Limb (tissue), 2 donors: ENCODE data around the gene UGT2B7.
"Not testable (repeated sequence)": the region's sequence is repeated elsewhere in the genome, so short reads cannot be mapped to it uniquely, and the experiment has no call there.

Experiments used
- DNase-seq, 2 donors: peaks; one replicate each; pipeline ENCODE4 v3.0.0-alpha.2; 2016; ENCODE audit errors: extremely low spot score in 2 of 2

UGT2B7 gene

DNA sequence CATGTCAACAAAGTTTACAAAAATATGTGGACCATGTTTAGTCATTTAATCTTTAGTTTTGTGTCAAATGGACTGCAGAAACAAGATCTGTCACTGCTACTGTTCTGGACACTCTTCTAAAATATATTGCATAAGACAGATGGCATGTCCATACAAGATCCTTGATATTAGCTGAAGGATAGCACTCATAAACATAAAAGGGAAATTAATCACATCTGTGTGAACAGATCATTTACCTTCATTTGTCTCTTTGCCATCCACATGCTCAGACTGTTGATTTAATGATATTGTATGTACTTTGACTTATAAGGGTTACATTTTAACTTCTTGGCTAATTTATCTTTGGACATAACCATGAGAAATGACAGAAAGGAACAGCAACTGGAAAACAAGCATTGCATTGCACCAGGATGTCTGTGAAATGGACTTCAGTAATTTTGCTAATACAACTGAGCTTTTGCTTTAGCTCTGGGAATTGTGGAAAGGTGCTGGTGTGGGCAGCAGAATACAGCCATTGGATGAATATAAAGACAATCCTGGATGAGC is at the start of gene UGT2B7:
TSS of gene UGT2B7 (plus strand) at position 364 of the 546 bp plus-strand sequence. CDS start at position 411, 47 bp downstream.
- no peak for DNase-seq

DNA sequence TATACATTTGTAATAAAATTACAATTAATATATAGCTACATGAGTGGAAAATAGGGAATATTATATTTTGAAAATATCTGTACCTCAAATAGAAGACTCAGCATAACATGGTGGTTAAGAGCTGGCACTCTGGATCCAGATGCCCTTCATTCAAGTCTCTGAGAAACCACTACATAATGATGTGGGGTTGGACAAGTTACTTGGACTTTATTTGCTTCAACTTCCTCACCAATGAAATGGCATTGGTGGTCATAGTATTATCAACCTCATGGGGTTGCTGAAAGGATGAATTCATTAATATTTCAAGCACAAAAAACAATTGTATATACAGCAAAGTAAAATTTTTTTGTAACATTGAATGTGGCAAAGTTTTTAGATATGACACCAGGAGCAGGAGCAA is 46.4 kb upstream of the UGT2B7 start:
- no peak for DNase-seq

DNA sequence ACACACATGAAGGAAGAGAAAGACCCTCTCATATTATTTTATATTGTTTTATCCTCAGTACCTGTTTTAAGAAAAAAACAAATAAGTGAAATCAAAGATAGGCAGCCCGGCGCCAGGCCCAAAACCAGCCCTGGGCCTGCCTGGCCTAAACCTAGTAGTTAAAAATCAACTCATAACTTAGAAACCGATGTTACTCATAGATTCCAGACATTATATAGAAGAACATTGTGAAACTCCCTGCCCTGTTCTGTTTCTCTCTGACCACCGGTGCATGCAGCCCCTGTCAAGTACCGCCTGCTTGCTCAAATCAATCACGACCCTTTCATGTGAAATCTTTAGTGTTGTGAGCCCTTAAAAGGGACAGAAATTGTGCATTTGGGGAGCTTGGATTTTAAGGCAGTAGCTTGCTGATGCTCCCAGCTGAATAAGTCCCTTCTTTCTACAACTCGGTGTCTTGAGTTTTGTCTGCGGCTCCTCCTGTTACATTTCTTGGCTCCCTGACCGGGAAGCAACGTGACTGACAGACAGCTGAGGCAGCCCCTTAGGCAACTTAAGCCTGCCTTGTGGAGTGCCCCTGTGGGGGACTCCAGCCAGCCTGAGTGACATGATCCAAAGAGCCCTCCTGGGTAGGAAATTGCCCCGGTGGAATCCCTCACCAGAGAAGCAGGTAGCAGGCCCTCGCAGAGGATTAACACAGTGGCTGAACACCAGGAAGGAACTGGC is 45.3 kb upstream of the UGT2B7 start:
- not testable (repeated sequence) for DNase-seq

DNA sequence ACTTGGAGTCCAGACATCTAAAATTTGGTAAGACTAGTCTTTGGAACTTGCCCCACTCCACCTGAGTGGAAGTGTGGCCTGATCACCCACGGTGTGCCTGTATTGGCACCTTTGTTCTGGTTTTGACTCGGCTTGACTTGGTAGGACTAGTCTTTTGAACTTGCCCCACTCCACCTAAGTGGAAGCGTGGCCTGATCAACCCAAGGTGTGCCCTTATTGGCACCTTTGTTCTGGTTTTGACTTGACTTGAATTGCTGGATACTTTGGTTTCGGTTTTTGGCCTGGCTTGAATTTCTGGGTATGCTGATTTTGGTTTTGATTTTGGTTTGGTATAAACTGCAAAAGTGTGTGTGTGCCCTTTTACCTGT is 44.7 kb upstream of the UGT2B7 start:
- no peak for DNase-seq

DNA sequence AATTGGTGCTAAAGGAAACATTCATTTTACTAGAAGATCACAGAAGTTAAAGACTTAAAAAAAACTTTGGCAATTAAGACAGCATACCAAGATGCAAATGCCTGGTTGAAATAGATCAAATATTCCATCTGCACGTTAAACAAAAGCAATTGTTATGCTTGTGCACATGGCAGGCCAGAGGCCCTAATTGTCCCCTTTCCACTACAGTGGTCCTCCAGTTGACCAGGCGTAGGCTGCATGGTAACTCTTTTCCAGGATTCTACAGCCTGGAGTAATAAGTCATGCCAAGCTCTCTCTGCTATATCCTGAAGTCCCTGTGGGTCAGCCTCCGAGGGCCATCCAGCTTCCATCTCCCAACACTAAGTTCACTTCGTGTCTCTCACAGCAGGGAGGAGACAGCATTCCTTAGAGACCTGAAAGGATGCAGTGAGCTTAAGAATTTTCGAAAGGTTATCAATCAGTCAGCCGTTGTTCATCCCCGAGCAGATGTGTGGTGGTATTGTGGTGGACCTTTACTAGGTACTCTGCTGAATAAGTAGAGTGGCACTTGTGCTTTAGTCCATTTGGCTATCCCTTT is 42.9 kb upstream of the UGT2B7 start:
- DNase-seq, result not testable (repeated sequence)

DNA sequence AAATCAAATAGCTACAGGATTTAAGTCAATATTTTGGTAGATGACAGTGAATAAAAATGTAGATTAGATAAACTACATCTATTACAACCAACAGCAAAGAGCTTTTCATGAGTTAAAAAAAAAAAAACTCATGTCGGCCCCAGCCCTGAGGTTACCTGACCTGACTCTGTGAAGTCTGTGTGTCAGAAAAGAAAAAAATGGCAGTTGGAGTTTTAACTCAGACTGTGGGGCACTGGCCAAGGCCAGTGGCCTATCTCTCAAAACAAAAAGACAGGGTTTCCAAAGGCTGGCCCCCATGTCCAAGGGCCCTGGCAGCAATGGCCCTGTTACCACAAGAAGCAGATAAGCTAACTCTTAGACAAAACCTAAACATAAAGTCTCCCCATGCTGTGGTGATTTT is 42.2 kb upstream of the UGT2B7 start:
- DNase-seq, result not testable (repeated sequence)

DNA sequence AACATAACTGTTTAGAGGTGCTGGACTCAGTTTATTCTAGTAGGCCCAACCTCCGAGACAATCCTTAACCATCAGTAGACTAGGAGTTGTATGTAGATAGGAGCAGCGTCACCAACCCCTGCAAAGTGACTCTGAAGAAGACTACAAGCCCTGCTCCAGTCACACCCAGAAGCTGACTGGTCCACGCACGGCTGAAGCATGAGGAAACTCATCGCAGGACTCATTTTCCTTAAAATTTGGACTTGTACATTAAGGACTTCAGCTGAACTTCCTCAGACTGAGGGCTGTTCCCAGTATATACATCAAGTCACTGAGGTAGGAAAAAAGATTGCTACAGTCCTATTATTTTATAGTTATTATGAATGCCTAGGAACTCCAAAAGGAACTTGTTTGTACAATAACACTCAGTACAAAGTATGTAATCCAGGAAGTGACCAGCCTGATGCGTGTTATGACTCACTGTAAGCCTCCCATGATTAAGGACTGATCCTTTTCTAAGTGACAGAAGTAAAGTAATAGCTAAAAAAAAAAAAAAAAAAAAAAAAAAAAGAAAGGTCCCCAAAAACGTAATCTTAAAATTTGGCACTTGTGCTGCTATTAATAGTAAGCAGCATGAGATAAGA is 41.6 kb upstream of the UGT2B7 start:
- DNase-seq, result no peak

DNA sequence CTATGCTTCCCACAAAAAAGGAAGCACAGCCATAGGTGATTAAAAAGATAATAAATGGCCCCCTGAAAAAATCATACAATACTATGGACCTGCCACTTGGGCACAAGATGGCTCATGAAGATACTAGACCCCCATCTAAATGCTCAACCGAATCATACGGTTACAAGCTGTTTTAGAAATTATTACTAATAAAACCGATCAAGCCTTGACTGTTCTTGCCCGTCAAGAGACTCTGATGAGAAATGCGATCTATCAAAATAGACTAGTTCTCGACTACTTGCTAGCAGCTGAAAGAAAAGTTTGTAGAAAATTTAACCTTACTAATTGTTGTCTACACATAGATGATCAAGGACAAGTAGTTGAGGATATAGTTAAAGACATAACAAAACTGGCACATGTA is 40.1 kb upstream of the UGT2B7 start:
- no peak for DNase-seq

DNA sequence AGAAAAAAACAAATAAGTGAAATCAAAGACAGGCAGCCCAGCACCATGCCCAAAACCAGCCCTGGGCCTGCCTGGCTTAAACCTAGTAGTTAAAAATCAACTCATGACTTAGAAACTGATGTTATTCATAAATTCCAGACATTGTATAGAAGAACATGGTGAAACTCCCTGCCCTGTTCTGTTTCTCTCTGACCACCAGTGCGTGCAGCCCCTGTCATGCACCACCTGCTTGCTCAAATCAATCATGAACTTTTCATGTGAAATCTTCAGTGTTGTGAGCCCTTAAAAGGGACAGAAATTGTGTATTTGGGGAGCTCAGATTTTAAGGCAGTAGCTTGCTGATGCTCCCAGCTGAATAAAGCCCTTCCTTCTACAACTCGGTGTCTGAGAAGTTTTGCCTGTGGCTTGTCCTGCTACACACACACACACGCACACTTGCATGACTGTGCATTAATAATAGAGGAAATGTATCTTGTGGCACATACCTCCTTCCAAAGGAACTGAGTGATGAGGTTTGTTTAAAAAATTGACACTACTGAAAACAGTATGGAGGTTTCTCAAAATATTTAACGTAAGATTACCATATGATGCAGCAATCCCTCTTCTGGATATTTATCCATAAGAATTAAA is 39.2 kb upstream of the UGT2B7 start:
- no peak for DNase-seq

DNA sequence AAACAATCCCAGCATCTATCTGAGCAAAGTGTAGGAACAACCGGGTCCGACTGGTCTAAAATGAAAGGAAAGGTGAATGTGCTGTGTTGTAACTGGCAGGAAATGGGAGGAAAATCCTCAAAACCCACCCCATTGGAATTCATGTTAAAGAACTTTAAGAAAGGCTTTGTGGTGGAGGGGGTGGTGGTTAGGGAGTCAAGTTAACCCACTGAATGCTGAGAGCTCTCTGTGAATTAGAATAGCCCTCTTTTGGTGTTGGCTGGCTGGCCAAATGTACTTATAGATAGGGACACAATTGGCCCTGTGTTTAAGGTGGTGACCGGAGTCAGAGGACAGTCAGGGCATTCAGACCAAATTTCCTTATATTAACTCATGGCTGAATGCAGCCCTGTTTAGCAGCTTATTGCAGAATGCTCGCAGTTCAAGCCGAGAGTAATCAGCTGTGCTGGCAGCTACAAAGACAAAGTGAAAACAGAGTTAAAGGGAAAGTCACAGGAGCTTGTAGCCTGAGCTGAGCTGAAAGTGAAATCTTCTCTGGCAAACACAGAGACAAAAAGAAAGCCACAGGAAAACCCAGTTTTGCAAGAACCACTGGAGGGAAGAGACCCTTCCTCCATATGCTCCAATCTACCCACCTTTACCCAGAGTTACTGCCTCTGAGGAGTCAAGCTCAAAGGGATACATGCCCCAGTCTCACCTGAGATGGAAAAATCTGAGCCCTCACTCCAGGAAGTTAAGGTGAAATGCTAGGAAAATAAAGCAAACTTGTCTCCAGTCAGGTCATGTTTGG is 38.5 kb upstream of the UGT2B7 start:
- peak in 1 of 2 donors; percentile 33 for DNase-seq

DNA sequence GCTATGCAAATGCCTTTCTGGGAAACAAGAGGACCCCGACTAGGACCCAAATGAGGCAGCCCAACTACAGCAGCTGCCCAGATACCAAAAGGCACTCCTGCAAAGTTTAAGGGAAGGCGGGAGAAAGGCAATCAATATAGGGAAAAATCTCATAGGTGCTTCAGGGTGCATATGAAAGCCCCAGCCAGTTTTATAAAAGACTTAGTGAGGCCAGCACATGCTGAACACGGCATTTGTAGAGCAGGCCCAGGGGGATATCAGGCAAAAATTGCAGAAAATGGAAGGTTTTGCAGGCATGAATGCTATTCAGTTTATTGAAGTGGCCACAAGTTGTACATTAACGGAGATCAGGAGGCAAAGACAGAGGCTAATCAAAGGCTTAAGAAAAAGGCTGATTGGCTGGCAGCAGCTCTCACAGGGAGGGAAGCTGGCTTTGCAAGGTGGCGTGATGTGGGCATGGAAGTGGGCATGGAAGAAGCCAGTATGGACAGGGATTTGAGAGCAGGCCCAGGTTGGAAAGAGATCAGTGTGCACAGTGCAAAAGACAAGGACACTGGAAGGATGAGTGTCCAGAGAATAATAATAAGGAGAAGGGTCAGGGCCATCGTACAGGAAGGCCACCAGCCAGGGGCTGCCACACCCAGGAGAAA is 37.7 kb upstream of the UGT2B7 start:
- DNase-seq, result no peak

DNA sequence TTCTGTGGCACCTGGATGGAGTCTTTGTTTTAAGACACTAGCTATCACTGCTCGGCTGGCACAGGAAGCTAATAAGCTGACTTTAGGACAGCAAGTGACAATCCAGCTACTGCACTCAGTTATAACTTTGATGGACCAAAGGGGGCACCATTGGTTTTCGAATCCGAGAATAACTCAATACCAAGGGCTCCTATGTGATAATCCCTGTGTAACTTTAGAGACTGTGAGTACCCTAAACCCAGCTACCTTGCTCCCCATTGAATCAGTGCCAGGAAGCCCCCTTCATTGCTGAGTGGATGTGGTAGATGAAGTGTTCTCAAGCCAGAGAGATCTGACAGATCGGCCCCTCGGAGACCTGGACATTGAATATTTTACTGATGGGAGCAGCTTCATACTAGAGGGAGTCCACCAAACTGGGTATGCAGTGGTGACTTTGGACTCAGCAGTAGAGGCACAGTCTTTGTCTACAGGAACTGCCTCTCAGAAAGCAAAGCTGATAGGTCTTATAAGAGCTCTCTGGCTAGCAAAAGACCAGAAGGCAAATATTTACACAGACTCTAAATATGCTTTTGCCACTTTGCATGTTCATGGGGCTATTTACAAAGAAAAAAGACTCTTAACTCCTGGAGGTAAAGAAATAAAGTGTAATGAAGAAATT is 35.5 kb upstream of the UGT2B7 start:
- no peak for DNase-seq

DNA sequence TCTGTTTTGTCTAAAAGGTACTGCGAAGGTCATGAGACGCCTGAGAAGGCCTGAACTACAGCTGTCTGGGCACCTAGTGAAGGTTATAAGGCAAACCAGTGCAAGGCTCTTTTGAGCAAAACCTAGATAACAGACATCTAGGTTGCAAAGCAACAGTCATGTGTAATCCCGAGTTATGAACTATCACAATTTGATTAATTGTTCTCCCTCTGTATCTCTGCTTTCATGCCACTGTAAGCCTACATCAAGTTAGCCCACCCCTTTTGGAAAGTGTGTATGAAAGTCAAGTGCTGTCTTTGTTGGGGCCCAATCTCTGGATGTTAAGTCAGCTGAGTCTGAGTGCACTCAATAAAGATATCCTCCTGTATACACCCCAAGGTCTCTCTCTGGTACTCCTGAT is 31.9 kb upstream of the UGT2B7 start:
- no peak for DNase-seq

DNA sequence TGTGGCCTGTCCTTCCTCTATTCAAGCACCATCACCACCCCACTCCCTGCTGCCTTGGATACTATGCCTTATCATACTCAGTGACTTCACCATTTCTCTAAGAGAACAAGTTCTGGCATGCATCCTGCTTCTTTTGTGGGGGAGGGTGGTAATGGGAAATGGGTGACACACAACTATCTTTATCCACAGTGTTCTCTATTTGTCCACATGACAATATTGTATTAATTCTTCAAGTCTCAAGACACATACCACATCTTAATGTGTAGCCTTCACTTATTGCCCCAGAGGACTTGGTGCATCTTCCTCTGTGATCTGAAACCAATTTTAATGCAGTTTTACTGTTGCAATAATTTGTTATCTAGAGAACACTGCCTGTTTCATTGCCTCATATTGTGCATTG is 29.3 kb upstream of the UGT2B7 start:
- no peak for DNase-seq

DNA sequence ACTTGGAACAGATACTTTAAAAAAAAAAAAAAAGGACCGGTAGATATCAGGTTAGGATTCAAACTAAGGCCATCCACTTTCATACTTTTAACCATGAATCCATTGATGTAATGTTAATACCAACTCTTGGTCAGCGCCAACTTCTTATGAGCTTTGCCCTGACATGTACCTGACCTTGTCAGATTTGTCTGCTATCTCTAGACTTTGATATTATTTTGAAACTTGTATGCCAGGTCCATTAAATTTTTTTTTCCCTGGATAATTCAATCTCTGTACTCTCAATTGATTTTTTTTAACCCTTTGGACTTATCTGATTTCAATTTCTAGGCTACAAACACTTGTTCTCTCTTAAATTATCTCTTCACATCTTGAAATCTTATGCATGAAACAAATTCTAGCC is 27.2 kb upstream of the UGT2B7 start:
- no peak for DNase-seq

DNA sequence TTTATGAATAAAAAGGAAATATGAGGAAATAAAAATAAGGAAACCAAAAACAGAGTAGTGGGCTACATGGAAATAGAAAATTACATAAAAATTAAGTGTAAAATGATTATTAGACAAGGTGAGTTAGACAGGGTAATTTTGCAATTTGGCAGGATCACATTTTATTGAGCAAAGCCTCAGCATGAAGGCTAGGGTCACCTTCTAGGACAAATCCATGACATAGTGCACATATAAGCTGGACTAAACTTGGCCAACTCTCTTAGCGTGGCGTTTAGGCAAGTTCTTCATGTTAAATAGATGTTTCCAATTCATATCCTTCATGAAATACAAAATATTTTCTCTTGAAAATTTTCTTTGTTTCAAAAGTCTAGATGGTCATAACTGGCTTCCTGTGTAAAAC is 25.7 kb upstream of the UGT2B7 start:
- DNase-seq, result no peak

DNA sequence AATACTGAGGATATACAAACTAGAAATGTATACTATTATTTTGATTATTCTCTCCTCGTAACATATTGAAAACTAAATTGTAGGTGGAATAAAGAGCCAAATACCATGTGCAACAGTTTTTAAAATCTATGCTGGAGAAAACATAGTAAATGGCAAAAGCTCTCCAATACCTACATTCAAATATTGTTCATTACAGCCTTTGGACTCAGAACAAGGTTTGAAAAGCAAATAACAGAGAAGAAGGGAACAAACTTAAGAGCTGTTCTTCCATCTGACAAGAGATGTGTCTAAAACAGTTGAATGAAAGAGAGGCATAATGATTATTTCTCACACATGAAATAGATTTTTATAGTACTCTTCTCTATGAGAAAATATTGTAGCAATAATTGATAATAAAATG is 25.0 kb upstream of the UGT2B7 start:
- DNase-seq, result no peak

DNA sequence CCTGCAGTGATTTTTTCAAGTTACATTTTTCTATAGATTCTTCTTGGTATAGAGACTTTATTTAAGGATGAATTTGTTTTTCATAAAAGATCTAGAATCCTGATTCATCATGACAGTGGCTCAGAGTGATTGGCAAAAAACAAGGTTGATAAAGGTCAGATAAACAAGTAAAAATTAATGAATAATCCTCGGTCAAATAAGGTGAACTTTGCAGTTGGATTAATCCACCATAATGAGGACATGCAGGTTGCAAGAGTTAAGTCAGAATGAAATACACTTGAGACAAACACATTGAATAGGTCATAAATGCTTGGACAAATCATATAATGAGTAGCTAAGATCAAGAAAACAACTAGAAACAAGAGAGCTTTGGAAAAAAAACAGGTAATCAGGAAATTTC is 22.9 kb upstream of the UGT2B7 start:
- no peak for DNase-seq

DNA sequence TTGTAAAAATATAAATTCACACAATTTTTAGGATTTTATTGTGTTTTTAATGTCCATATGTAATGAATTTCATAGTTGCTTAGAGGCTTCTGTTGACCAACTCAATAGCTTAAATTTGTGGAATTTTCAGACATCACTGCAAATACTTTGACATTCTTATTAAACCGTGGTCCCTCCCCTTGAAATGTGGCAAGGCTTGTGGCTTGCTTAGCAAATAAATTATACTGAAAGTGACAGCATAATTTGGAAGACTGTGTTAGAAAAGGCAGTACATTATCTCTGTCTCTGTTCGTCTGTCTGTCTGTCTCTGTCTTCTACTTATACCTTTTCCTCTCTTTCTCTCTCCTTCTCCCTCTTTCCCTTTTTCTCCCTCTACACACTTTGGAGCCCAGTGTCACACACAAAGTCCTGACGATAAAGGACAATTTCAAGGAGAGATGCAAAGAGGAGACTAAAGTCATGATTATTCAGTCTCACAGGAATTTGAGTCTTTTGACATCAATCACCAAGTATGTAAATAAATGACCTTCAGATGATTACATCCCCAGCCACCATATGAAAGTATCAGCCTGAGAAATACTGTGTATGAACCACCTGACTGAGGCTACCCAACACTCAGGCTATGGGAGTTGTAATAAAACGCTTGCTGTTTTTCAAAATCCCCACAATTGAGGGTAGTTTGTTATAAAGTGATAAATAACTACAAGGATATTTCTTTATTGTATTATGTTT is 21.0 kb upstream of the UGT2B7 start:
- DNase-seq, result no peak

DNA sequence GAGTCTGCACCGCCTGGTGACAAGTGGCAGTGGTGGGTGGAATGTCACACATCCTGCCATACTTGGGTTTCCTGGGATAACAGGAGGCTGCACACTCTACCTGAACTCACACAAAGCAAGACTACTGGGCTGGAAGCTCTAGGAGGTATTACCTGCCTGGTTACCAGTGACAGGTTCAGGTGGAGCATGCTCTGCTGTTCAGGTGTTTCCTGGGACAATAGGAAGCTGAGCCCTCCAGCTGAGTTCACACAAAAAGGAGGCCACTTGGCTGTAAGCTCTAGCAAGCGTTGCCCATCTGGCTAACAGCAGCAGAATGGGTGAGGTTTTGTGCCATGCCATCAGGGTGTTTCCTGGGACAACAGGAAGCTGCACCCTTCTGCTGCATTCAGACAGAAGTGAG is 17.4 kb upstream of the UGT2B7 start:
- no peak for DNase-seq
